Right lobe of liver (tissue), 4 donors: ENCODE results near the gene ARHGAP4.

Experiments
- POLR2A ChIP-seq: fragments of 450-650 bp; IDR thresholded peaks from one replicate; pipeline ENCODE4 v1.6.1; 2017; ENCODE audit warnings: antibody characterized with exemption, mild to moderate bottlenecking
- TF ChIP-seq, protein P1 (sequence below), 4 donors: fragments of 200-600 bp in 3 of 4; fragments of 450-650 bp in 1 of 4; IDR thresholded peaks; one replicate each; pipeline versions ENCODE4 v1.5.1 to v1.8.0; 2016 to 2022; ENCODE audit warnings: antibody characterized with exemption in 4 of 4, mild to moderate bottlenecking in 2 of 4
- donor health status: DM: no; HTN: no; CAD: no.
- donor health status: DM: no; HTN: no; CAD: no.
- donor health status: DM: no; HTN: yes; CAD: no.

DNA sequence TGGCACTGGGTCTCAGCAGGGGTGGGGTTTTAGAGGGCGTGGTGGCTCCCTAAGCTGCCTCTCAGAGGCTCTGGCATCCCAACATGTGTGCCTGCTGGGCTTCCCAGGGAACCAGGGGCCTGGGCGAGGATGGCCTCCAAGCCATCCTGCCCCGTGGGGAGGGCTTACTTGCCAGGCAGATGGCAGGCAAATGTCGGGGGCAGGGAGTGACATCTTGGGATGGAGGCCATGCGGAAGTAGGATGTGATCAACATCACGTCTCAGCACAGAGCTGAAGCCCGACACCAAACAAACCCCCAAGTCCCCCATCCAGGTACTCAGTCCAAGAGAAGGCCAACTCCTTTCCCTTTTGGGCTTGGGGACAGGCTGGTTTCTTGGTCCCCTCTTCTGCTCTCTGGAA is 44.8 kb downstream of the ARHGAP4 start:
- TF ChIP-seq, protein P1, sequence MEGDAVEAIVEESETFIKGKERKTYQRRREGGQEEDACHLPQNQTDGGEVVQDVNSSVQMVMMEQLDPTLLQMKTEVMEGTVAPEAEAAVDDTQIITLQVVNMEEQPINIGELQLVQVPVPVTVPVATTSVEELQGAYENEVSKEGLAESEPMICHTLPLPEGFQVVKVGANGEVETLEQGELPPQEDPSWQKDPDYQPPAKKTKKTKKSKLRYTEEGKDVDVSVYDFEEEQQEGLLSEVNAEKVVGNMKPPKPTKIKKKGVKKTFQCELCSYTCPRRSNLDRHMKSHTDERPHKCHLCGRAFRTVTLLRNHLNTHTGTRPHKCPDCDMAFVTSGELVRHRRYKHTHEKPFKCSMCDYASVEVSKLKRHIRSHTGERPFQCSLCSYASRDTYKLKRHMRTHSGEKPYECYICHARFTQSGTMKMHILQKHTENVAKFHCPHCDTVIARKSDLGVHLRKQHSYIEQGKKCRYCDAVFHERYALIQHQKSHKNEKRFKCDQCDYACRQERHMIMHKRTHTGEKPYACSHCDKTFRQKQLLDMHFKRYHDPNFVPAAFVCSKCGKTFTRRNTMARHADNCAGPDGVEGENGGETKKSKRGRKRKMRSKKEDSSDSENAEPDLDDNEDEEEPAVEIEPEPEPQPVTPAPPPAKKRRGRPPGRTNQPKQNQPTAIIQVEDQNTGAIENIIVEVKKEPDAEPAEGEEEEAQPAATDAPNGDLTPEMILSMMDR (IDR thresholded peaks at IDR 0.05): no peak
- no peak for TF ChIP-seq POLR2A
